Panc1 (cell line): Measurements from ENCODE around the gene SPHK2. TPM values are rescaled to one million over a fixed set of nuclear protein-coding genes. Genes with fewer than 3 reads are reported as not detected.

Source experiments
- ATAC-seq: fragments of 200-7000 bp; cut with Tn5 transposase; 2 replicates; pipeline ENCODE4 v1.9.1; 2020; ENCODE audit warnings: mild to moderate bottlenecking, moderate library complexity
- BruUV-seq: library from RNA; stranded (reverse); fragments of 400-500 nt; replicated peaks from 2 replicates; lab custom pipeline; 2021; lab: Mats Ljungman, UMichigan
- CTCF ChIA-PET: fragments of 300-600 bp; sonication (Branson Sonifier 250); formaldehyde crosslinking; loops from one replicate; lab custom pipeline; 2022; ENCODE audit warnings: antibody characterized with exemption; lab: Charles Lee
- POLR2A ChIA-PET: fragments of 300-600 bp; sonication (Branson Sonifier 250); formaldehyde crosslinking; loops from one replicate; lab custom pipeline; 2022; ENCODE audit warnings: antibody characterized with exemption; lab: Charles Lee
- DNase-seq: peaks from one replicate; pipeline ENCODE4 v3.0.0-alpha.2; 2010; ENCODE audit warnings: low read depth, low spot score
- H3K27ac ChIP-seq: 2 replicates; pipeline ENCODE4 v1.5.1; 2011; ENCODE audit warnings: mild to moderate bottlenecking, low read length, inconsistent platforms
- H3K27me3 ChIP-seq: fragments of 200-500 bp; sonication (Bioruptor generic); 2 replicates; pipeline ENCODE4 v1.6.0; 2014; ENCODE audit warnings: low read length, inconsistent platforms; ENCODE audit not compliant: control insufficient read depth, insufficient read depth
- H3K36me3 ChIP-seq: fragments of 200-500 bp; sonication (Bioruptor generic); 2 replicates; pipeline ENCODE4 v1.5.1; 2014; ENCODE audit warnings: inconsistent platforms, mild to moderate bottlenecking, low read length, moderate library complexity; ENCODE audit not compliant: control insufficient read depth, insufficient read depth
- H3K4me1 ChIP-seq: 2 replicates; pipeline ENCODE4 v1.5.1; 2011; ENCODE audit warnings: inconsistent platforms, mild to moderate bottlenecking, low read length, moderate library complexity; ENCODE audit not compliant: control insufficient read depth, insufficient read depth
- H3K4me3 ChIP-seq, 2 experiments: 2 replicates each; pipeline ENCODE4 v1.5.1; 2011 to 2012; ENCODE audit warnings: low read depth in 2 of 2, low read length in 2 of 2, mild to moderate bottlenecking in 2 of 2, inconsistent platforms in 1 of 2, moderate library complexity in 1 of 2
- H3K9me3 ChIP-seq: fragments of 200-500 bp; sonication (Bioruptor generic); 2 replicates; pipeline ENCODE4 v1.5.1; 2014; ENCODE audit warnings: low read depth, mild to moderate bottlenecking, inconsistent platforms, low read length, moderate library complexity; ENCODE audit not compliant: control insufficient read depth, insufficient read depth
- CTCF ChIP-seq: fragments of 450-650 bp; IDR thresholded peaks from 2 replicates; pipeline ENCODE4 v1.5.1; 2017; ENCODE audit warnings: mild to moderate bottlenecking
- POLR2AphosphoS5 ChIP-seq: IDR thresholded peaks from 2 replicates; pipeline ENCODE4 v1.6.1; 2012; ENCODE audit warnings: mild to moderate bottlenecking, low read depth, low read length, moderate library complexity
- REST ChIP-seq, 2 experiments: IDR thresholded peaks; 2 replicates each; pipeline ENCODE4 v1.6.1; 2011 to 2012; ENCODE audit warnings: low read depth in 2 of 2, control low read depth in 1 of 2, low read length in 1 of 2, mild to moderate bottlenecking in 1 of 2, moderate library complexity in 1 of 2; ENCODE audit not compliant: insufficient read depth in 1 of 2
- SIN3A ChIP-seq: IDR thresholded peaks from 2 replicates; pipeline ENCODE4 v1.6.1; 2012; ENCODE audit warnings: low read depth, mild to moderate bottlenecking, low read length, moderate library complexity, borderline replicate concordance; ENCODE audit not compliant: insufficient read depth
- TCF7L2 ChIP-seq: IDR thresholded peaks from 2 replicates; pipeline ENCODE4 v1.6.1; 2011; ENCODE audit warnings: mild to moderate bottlenecking, low read depth, low read length, inconsistent platforms
- in situ Hi-C: cut with HindIII; loops from 2 replicates; pipeline ENCODE4 v1.10.0; 2016; ENCODE audit warnings: low sequenced_read_pairs, low pct_unique_long_range_greater_than_20kb
- intact Hi-C: fragments of 100-400 bp; cut with micrococcal nuclease; formaldehyde crosslinking; loops from one replicate; pipeline ENCODE4 v1.10.0; 2022; ENCODE audit not compliant: unreplicated experiment
- total RNA-seq: library from RNA; stranded (reverse); gene quantifications from one replicate; pipeline ENCODE4 v1.2.1, GENCODE V29; 2021; ENCODE audit not compliant: unreplicated experiment

The SPHK2 gene
- total RNA-seq, 1 experiment from 2014 or later: 19.5 TPM

GRCh38 chr19:48648134-48648533, 28.8 kb downstream of the SPHK2 start:
- Histone ChIP-seq H3K9me3 (no peaks in the 10 kb centered on the region), H3K27ac (no peak overlapping the region), H3K27me3 (no peaks in the 10 kb centered on the region), H3K36me3 (no peaks in the 10 kb centered on the region), H3K4me3 (no peak overlapping the region), H3K4me1 (peaks cover 2% of the 10 kb centered on the region; the same call in 1 of the 2 replicates)
- intact Hi-C loops: no loop called here
- CTCF ChIA-PET: interaction anchor here (0.6 kb wide), 1 partner anchor 65 kb away, joined by 5 read pairs; no protein-coding TSS in a partner anchor
- no peak for DNase-seq
- ATAC-seq: no peak
- TF ChIP-seq REST (IDR thresholded peaks at IDR 0.05; ENCODE audit: insufficient read depth in 1 of 2, low read depth in 2 of 2, low read length in 1 of 2) (no peak), SIN3A (no peak), TCF7L2 (no peak), POLR2AphosphoS5 (no peak), CTCF (no peak)
- in situ Hi-C loops: no loop called here
- no TSS peak for BruUV-seq
- POLR2A ChIA-PET: no interaction called here

- ChIA-PET CTCF (no interaction called here), POLR2A (interaction anchor here (0.6 kb wide), 1 partner anchor 120 kb away, joined by 5 read pairs; no protein-coding TSS in a partner anchor)
- H3K9me3 ChIP-seq: no peaks in the 10 kb centered on the region
- H3K27ac ChIP-seq: no peak overlapping the region
- ATAC-seq: no peak
- no TSS peak for BruUV-seq
- in situ Hi-C loops: no loop called here
- no peaks in the 10 kb centered on the region for H3K36me3 ChIP-seq
- DNase-seq: no peak
- H3K27me3 ChIP-seq: no peaks in the 10 kb centered on the region
- intact Hi-C loops: no loop called here
- H3K4me3 ChIP-seq: no peak overlapping the region
- peaks cover 2% of the 10 kb centered on the region; the same call in 1 of the 2 replicates for H3K4me1 ChIP-seq
- no peak for TF ChIP-seq POLR2AphosphoS5
- TF ChIP-seq SIN3A: no peak
- no peak for TF ChIP-seq REST (IDR thresholded peaks at IDR 0.05; ENCODE audit: insufficient read depth in 1 of 2, low read depth in 2 of 2, low read length in 1 of 2)
- no peak for TF ChIP-seq CTCF
- TF ChIP-seq TCF7L2: no peak
Observed at GRCh38 chr19:48650974-48651682, 31.8 kb downstream of the SPHK2 start.
